ENCODE data around the gene C16orf92.

DNA sequence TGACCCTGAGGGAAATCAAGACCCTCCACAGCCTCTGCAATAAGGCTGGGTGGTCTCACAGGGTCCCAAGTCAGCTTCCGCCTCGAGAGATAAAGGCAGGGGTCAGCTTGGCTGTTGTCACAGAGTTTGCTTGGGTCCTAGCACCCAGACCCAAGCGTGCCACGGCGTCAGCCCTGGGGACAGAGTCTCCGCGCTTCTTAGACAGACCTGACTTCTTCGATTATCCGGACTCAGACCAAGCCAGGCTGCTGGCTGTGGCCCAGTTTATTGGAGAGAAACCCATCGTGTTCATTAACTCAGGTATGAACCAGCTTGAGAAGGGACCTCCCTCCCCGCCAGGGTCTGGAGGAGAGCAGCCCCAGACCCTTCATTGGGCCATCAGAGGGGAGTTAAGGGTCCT lies 588 bp downstream of the C16orf92 start:
- TF ChIP-seq EZH2 (IDR thresholded peaks at IDR 0.05; ENCODE audit: borderline replicate concordance, low read length) = no peak
- TF ChIP-seq, protein P1, sequence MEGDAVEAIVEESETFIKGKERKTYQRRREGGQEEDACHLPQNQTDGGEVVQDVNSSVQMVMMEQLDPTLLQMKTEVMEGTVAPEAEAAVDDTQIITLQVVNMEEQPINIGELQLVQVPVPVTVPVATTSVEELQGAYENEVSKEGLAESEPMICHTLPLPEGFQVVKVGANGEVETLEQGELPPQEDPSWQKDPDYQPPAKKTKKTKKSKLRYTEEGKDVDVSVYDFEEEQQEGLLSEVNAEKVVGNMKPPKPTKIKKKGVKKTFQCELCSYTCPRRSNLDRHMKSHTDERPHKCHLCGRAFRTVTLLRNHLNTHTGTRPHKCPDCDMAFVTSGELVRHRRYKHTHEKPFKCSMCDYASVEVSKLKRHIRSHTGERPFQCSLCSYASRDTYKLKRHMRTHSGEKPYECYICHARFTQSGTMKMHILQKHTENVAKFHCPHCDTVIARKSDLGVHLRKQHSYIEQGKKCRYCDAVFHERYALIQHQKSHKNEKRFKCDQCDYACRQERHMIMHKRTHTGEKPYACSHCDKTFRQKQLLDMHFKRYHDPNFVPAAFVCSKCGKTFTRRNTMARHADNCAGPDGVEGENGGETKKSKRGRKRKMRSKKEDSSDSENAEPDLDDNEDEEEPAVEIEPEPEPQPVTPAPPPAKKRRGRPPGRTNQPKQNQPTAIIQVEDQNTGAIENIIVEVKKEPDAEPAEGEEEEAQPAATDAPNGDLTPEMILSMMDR (IDR thresholded peaks at IDR 0.05; ENCODE audit: low read length) = no peak
